ENCODE data around the gene TDP1. TPM values are rescaled to one million over a fixed set of nuclear protein-coding genes. Genes with fewer than 3 reads are reported as not detected.

TDP1 gene
- total RNA-seq, 2 donors from 2014 or later = 12.0 to 18.2 TPM

DNA sequence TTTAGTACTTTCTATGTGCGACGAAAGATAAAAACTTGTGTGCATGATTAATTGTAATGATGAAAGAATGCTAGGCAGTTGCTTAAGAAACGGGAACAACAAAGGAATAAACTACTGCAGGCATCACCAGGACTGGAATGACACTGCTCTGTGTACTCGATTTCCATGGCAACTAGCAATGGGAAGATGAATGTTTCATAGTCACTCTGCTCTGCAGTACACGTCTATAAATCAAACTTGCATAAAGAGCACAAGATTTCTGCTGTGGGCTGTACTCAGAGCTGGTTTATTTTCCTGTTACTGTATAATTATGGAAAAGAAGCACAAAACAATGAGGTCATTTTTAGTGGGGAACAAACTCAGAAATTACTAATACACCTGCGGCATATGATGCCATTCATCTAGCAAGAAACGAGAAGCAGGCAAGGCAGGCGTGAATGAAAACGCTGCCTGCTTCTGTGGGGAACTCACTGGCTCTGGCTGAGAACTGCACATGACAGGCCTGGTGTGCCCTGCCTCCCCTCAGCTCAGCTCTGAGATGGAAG lies 43.0 kb upstream of the TDP1 start:
- WGBS = 45% methylated on average over 9 of the region's 9 CpGs
- H3K36me3 ChIP-seq = no peaks in the 10 kb centered on the region
- H3K27ac ChIP-seq = no peak overlapping the region
- peaks cover 8% of the 10 kb centered on the region for H3K4me1 ChIP-seq (replicated peaks)
- H3K4me3 ChIP-seq = no peak overlapping the region
- DNase-seq (ENCODE audit: low spot score) = no peak
- no peaks in the 10 kb centered on the region for H3K27me3 ChIP-seq (replicated peaks; ENCODE audit: insufficient read depth)
- intact Hi-C loops (cut with DNase I) = loop anchor here (5.0 to 10.0 kb wide), 3 partner anchors 495 to 885 kb away; partner anchors contain the start of gene FOXN3
- H3K9me3 ChIP-seq = no peaks in the 10 kb centered on the region
- TF ChIP-seq POLR2A (IDR thresholded peaks at IDR 0.05) (no peak), POLR2AphosphoS5 (IDR thresholded peaks at IDR 0.05) (no peak)
- TF ChIP-seq, protein P1, sequence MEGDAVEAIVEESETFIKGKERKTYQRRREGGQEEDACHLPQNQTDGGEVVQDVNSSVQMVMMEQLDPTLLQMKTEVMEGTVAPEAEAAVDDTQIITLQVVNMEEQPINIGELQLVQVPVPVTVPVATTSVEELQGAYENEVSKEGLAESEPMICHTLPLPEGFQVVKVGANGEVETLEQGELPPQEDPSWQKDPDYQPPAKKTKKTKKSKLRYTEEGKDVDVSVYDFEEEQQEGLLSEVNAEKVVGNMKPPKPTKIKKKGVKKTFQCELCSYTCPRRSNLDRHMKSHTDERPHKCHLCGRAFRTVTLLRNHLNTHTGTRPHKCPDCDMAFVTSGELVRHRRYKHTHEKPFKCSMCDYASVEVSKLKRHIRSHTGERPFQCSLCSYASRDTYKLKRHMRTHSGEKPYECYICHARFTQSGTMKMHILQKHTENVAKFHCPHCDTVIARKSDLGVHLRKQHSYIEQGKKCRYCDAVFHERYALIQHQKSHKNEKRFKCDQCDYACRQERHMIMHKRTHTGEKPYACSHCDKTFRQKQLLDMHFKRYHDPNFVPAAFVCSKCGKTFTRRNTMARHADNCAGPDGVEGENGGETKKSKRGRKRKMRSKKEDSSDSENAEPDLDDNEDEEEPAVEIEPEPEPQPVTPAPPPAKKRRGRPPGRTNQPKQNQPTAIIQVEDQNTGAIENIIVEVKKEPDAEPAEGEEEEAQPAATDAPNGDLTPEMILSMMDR (IDR thresholded peaks at IDR 0.05) = no peak

DNA sequence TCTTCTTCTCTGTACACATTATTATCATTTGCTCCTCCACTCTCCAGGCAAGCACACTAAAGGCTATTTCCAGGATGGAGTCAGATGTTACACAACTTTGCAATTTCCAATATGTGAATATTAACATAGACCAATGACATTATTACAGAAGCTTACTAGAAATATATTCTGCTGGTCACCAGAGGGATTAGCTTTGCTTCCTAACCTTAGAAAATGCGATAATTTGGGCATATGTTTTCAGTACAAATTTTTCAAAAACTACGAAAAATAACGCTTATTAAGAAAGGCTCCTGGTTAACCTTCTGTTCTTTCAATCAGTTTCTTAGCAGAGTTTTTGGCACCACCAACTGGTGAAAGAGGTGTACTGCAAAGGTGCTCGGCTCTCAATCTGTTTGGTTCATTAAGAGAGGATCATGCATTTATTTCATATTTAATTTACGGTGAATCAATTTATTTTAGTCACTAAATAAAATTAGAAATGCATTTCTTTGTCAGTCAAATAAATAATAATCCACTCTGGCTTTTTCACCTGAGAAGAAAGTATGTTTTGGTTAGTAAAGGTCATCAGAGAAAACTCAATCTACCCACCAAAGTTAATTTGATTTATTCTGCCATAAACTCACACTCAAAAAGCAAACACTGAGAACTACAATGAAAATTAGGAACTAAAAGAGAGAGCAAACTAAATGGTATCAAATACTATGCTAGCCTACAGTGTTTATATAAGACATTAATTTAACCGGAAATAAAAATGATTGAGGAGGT lies 40.4 kb upstream of the TDP1 start:
- H3K27ac ChIP-seq = no peak overlapping the region
- no peaks in the 10 kb centered on the region for H3K9me3 ChIP-seq
- no peaks in the 10 kb centered on the region for H3K36me3 ChIP-seq
- H3K27me3 ChIP-seq (replicated peaks; ENCODE audit: insufficient read depth) = no peaks in the 10 kb centered on the region
- intact Hi-C loops (cut with DNase I) = loop anchor here (10.0 kb wide), 1 partner anchor 680 kb away; no protein-coding TSS in a partner anchor
- H3K4me1 ChIP-seq (replicated peaks) = peaks cover 8% of the 10 kb centered on the region
- no peak overlapping the region for H3K4me3 ChIP-seq
- peak; percentile 59 for DNase-seq (ENCODE audit: low spot score)
- TF ChIP-seq, protein P1 (IDR thresholded peaks at IDR 0.05) = peak; percentile 80 to 91 (median 88)
- peak; percentile 27 for TF ChIP-seq POLR2AphosphoS5 (IDR thresholded peaks at IDR 0.05)
- no peak for TF ChIP-seq POLR2A (IDR thresholded peaks at IDR 0.05)
- WGBS = 20% methylated on average over 6 of the region's 6 CpGs

DNA sequence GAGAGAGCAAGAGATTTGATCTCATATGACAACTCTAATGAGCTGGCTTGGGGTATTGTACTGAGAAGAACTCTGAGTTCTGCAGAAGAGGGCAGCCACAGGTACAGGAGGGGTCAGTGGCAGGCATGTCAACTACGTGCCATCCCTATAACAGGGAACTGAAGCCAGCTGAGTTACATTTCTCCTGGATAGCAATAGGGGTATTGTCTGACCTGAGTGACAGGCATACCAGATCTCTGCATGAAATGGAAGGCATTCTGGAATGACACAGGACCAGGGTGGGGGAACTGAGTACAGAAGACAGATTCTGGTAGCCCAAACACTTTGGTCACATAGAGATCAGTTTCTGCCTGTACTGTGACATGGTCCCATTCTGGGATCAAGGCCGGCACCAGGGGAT lies 37.0 kb upstream of the TDP1 start:
- 98% methylated on average over 2 of the region's 2 CpGs for WGBS
- intact Hi-C loops (cut with DNase I) = loop anchor here (10.0 kb wide), 1 partner anchor 684 kb away; no protein-coding TSS in a partner anchor
- Histone ChIP-seq H3K9me3 (no peaks in the 10 kb centered on the region), H3K27ac (no peak overlapping the region), H3K4me1 (replicated peaks) (no peaks in the 10 kb centered on the region), H3K27me3 (replicated peaks; ENCODE audit: insufficient read depth) (no peaks in the 10 kb centered on the region), H3K36me3 (no peaks in the 10 kb centered on the region), H3K4me3 (no peak overlapping the region)
- TF ChIP-seq POLR2AphosphoS5 (IDR thresholded peaks at IDR 0.05) = no peak
- TF ChIP-seq, protein P1 (IDR thresholded peaks at IDR 0.05) = no peak
- no peak for TF ChIP-seq POLR2A (IDR thresholded peaks at IDR 0.05)
- DNase-seq (ENCODE audit: low spot score) = no peak

DNA sequence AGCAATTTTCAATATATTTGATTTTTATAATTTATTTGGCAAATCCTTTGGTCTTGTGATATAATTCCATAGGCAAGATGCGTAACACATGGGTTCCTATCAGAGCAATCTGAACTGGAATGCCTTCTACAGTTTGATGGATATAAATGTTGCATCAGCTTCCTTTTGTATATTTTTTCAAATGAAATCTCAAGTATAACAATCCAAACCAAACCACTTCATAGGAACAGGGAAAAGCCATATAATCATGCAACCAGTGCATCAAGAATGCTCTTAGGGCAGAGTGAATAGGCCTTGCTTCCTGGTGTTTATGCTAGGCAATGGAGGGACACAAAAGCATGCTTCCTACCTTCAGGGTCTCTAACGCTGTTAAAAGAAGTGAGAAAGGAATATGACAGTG lies 35.7 kb upstream of the TDP1 start:
- WGBS = 73% methylated on average over 2 of the region's 2 CpGs
- Histone ChIP-seq H3K27ac (no peak overlapping the region), H3K36me3 (no peaks in the 10 kb centered on the region), H3K27me3 (replicated peaks; ENCODE audit: insufficient read depth) (no peaks in the 10 kb centered on the region), H3K4me1 (replicated peaks) (no peaks in the 10 kb centered on the region), H3K4me3 (no peak overlapping the region), H3K9me3 (no peaks in the 10 kb centered on the region)
- TF ChIP-seq POLR2AphosphoS5 (IDR thresholded peaks at IDR 0.05) (no peak), POLR2A (IDR thresholded peaks at IDR 0.05) (no peak)
- TF ChIP-seq, protein P1 (IDR thresholded peaks at IDR 0.05) = no peak
- intact Hi-C loops (cut with DNase I) = no loop called here
- DNase-seq (ENCODE audit: low spot score) = no peak

Measured in prostate gland (tissue), 2 donors.